A549 (cell line): ENCODE data around the gene XRCC2. TPM values are rescaled to one million over a fixed set of nuclear protein-coding genes. Genes with fewer than 3 reads are reported as not detected.

Experiments
- ATAC-seq, 2 experiments: fragments of 200-7000 bp in 1 of 2; fragments of >200 bp in 1 of 2; cut with Nextera tagmentation in 1 of 2; cut with Tn5 transposase in 1 of 2; 3 replicates each; pipeline versions ENCODE4 v1.8.0 to v1.9.1; 2018 to 2020; ENCODE audit warnings: mild to moderate bottlenecking in 1 of 2, moderate library complexity in 1 of 2
- CTCF ChIA-PET: fragments of 300-600 bp; sonication (Branson Sonifier 250); formaldehyde crosslinking; extraction: SDS; loops from one replicate; lab custom pipeline; 2021; ENCODE audit warnings: antibody characterized with exemption, inconsistent platforms; lab: Yijun Ruan, JAX
- POLR2A ChIA-PET: fragments of 350-600 bp; formaldehyde crosslinking; extraction: SDS; loops from one replicate; lab custom pipeline; 2021; ENCODE audit warnings: antibody characterized with exemption, inconsistent platforms; lab: Yijun Ruan, JAX
- DNase-seq, 2 experiments: peaks; one replicate each; pipeline versions ENCODE4 v3.0.0 to v3.0.0-alpha.2; 2011 to 2016; ENCODE audit warnings: low read depth in 1 of 2, low spot score in 1 of 2
- FAIRE-seq: peaks from 2 replicates; lab custom pipeline; 2011; peaks lifted over from hg19 to GRCh38; lab: Jason Lieb, UNC
- H3K27ac ChIP-seq, 2 experiments: fragments of >200 bp; sonication (Bioruptor Twin); formaldehyde crosslinking; 3 replicates each; pipeline ENCODE4 v1.5.1; 2016 to 2017
- H3K4me1 ChIP-seq: fragments of >200 bp; sonication (Bioruptor Twin); formaldehyde crosslinking; 3 replicates; pipeline ENCODE4 v1.6.1; 2016
- H3K4me2 ChIP-seq: fragments of >200 bp; sonication (Bioruptor Twin); formaldehyde crosslinking; 3 replicates; pipeline ENCODE4 v1.6.1; 2016
- H3K4me3 ChIP-seq: fragments of >200 bp; sonication (Bioruptor Twin); formaldehyde crosslinking; 3 replicates; pipeline ENCODE4 v1.5.1; 2016
- H3K9me3 ChIP-seq: fragments of >200 bp; sonication (Bioruptor Twin); formaldehyde crosslinking; 3 replicates; pipeline ENCODE4 v1.6.1; 2016
- BHLHE40 ChIP-seq: IDR thresholded peaks from 2 replicates; pipeline ENCODE4 v1.6.1; 2012; ENCODE audit warnings: low read depth, low read length, inconsistent platforms
- CBX8 ChIP-seq: fragments of 200-600 bp; sonication (generic); IDR thresholded peaks from 2 replicates; pipeline ENCODE4 v1.6.1; 2016
- E2F6 ChIP-seq: IDR thresholded peaks from 2 replicates; pipeline ENCODE4 v1.6.1; 2012; ENCODE audit warnings: low read depth, borderline replicate concordance
- ELK1 ChIP-seq: fragments of 150-350 bp; IDR thresholded peaks from 2 replicates; pipeline ENCODE4 v1.6.1; 2014; ENCODE audit warnings: low read depth, mild to moderate bottlenecking, low read length
- ESRRA ChIP-seq: fragments of 150-350 bp; IDR thresholded peaks from 2 replicates; pipeline ENCODE4 v1.6.1; 2014; ENCODE audit warnings: mild to moderate bottlenecking, low read length, borderline replicate concordance
- HDAC2 ChIP-seq: fragments of 200-600 bp; sonication (generic); IDR thresholded peaks from 2 replicates; pipeline ENCODE4 v1.6.1; 2016
- HEYL ChIP-seq: fragments of 250-450 bp; sonication (Bioruptor Pico); IDR thresholded peaks from 2 replicates; pipeline ENCODE4 v1.8.0; 2021; ENCODE audit warnings: mild to moderate bottlenecking, moderate library complexity
- HOXA7 ChIP-seq: fragments of 250-450 bp; sonication (Bioruptor Pico); IDR thresholded peaks from 2 replicates; pipeline ENCODE4 v1.5.0; 2020; ENCODE audit warnings: mild to moderate bottlenecking, moderate library complexity
- HOXB5 ChIP-seq: fragments of 250-450 bp; sonication (Bioruptor Pico); IDR thresholded peaks from 2 replicates; pipeline ENCODE4 v1.5.0; 2020; ENCODE audit warnings: mild to moderate bottlenecking, moderate library complexity
- KDM1A ChIP-seq: fragments of 200-600 bp; sonication (generic); IDR thresholded peaks from 2 replicates; pipeline ENCODE4 v1.6.1; 2016; ENCODE audit warnings: low read depth, mild to moderate bottlenecking
- MAFK ChIP-seq: fragments of 450-650 bp; IDR thresholded peaks from 2 replicates; pipeline ENCODE4 v1.6.1; 2014; ENCODE audit not compliant: partially characterized antibody
- NPAS2 ChIP-seq: fragments of 250-450 bp; sonication (Bioruptor Pico); IDR thresholded peaks from 2 replicates; pipeline ENCODE4 v1.8.0; 2022; ENCODE audit warnings: mild to moderate bottlenecking, moderate library complexity, borderline replicate concordance
- NR3C1 ChIP-seq: fragments of >200 bp; sonication (Bioruptor Twin); formaldehyde crosslinking; IDR thresholded peaks from 3 replicates; pipeline ENCODE4 v1.6.1; 2017
- PBX3 ChIP-seq: IDR thresholded peaks from 2 replicates; pipeline ENCODE4 v1.6.1; 2012
- RARB ChIP-seq: fragments of 250-450 bp; sonication (Bioruptor Pico); IDR thresholded peaks from 2 replicates; pipeline ENCODE4 v1.8.0; 2021; ENCODE audit warnings: mild to moderate bottlenecking, moderate library complexity
- RCOR1 ChIP-seq: fragments of 150-350 bp; IDR thresholded peaks from 2 replicates; pipeline ENCODE4 v1.6.1; 2014; ENCODE audit warnings: antibody characterized with exemption, low read length, low read depth
- RNF2 ChIP-seq: fragments of 200-600 bp; sonication (generic); IDR thresholded peaks from 2 replicates; pipeline ENCODE4 v1.6.1; 2016; ENCODE audit warnings: low read depth, mild to moderate bottlenecking, antibody characterized with exemption, moderate library complexity, borderline replicate concordance
- SMC3 ChIP-seq: fragments of >200 bp; sonication (Bioruptor Twin); formaldehyde crosslinking; IDR thresholded peaks from 3 replicates; pipeline ENCODE4 v1.6.1; 2018; ENCODE audit warnings: inconsistent platforms
- TP53 ChIP-seq: fragments of 250-450 bp; sonication (Bioruptor Pico); IDR thresholded peaks from 2 replicates; pipeline ENCODE4 v1.5.0; 2021; ENCODE audit warnings: mild to moderate bottlenecking, moderate library complexity
- USF2 ChIP-seq: fragments of 450-650 bp; IDR thresholded peaks from 2 replicates; pipeline ENCODE4 v1.6.1; 2014; ENCODE audit warnings: antibody characterized with exemption
- ZSCAN20 ChIP-seq: fragments of 250-450 bp; sonication (Bioruptor Pico); IDR thresholded peaks from 2 replicates; pipeline ENCODE4 v1.8.0; 2022; ENCODE audit warnings: mild to moderate bottlenecking, moderate library complexity
- WGBS: methylation state at CpG from one replicate; pipeline ENCODE4 v1.1.6; 2017; ENCODE audit errors: missing lambda C conversion rate; 5-methylcytosine and 5-hydroxymethylcytosine counted together
- polyA plus RNA-seq, 4 experiments: library from polyadenylated mRNA; depleted of rRNA in 3 of 4; stranded (reverse); fragments of >200 nt; fragmentation: RNase III in 1 of 4; extraction: RNeasy Plus Mini Kit Qiagen cat#74134 plus additional on column Dnase treatment in 1 of 4; gene quantifications; 2 replicates in 3 of 4; 3 replicates in 1 of 4; pipeline ENCODE4 v1.2.3, GENCODE V29; 2011 to 2017
- TF ChIP-seq, protein P1 (sequence below): IDR thresholded peaks from 2 replicates; pipeline ENCODE4 v1.6.1; 2012

Gene XRCC2
- polyA plus RNA-seq, 2 of the 4 experiments (the other 2 are of a cell fraction) = 12.3 to 13.1 TPM

DNA sequence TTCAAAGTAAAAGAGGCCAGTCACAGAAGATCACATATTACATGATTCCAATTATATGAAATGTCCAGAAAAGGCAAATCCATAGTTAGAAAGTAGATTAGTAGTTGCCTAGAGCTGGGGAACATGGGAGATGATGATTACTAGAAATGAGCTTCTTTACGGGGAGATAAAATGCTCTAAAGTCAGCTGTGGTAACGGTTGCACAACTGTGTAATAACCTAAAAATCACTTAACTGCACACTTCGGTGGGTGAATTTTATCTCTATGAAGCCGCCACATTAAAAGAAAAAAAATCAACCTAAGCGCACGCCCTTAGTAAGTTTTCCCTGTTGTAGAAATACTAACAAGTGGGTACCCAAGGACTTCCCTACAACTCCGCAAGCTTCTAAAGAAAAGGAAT, 15.9 kb downstream of the XRCC2 start (continued):
- no peak for TF ChIP-seq TP53 (CRISPR knock-in tag)

- TF ChIP-seq HEYL (CRISPR knock-in tag) (no peak), NPAS2 (CRISPR knock-in tag) (no peak), BHLHE40 (no peak), HOXB5 (no peak), SMC3 (no peak), ZSCAN20 (no peak), USF2 (no peak), HOXA7 (CRISPR knock-in tag) (no peak), RARB (CRISPR knock-in tag) (no peak), ESRRA (no peak), ELK1 (no peak), CBX8 (no peak), NR3C1 (no peak), RNF2 (no peak), E2F6 (no peak)
- TF ChIP-seq, protein P1, sequence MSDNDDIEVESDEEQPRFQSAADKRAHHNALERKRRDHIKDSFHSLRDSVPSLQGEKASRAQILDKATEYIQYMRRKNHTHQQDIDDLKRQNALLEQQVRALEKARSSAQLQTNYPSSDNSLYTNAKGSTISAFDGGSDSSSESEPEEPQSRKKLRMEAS = no peak
- H3K9me3 ChIP-seq = no peaks in the 10 kb centered on the region
- ChIA-PET POLR2A (no interaction called here), CTCF (interaction anchor here (0.6 kb wide), 1 partner anchor 10 kb away, joined by 3 read pairs; no protein-coding TSS in a partner anchor)
- H3K4me2 ChIP-seq = no peak overlapping the region
- 90% methylated on average over 4 of the region's 4 CpGs for WGBS
- no peak overlapping the region for H3K4me3 ChIP-seq
- H3K4me1 ChIP-seq = no peaks in the 10 kb centered on the region
- H3K27ac ChIP-seq = no peak overlapping the region
- no peak for DNase-seq
- FAIRE-seq = no peak
- ATAC-seq = no peak
These were observed 21.0 kb downstream of the XRCC2 start for GRCh38 chr7:152654971-152655370.

DNA sequence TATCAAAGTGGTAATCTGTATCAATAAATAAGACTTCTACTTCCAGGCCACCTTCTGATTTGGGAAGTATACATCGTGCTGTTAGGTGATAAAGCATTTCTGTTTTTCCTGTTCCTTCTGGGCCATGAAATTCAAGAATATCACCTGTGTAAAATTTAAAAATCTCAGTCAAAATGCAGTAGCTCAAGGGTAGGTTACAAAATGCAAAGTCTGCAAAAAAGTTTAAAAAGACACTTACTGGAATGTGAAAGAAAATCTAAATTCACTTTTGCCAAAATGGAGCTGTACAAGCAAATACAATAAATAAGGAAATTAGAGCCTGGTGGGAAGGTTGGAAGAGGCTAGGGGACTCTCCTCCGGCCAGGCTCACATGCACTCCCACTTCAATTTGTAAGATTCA, 26.7 kb downstream of the XRCC2 start:
- H3K4me3 ChIP-seq = no peak overlapping the region
- no peaks in the 10 kb centered on the region for H3K4me1 ChIP-seq
- no peak for DNase-seq
- H3K4me2 ChIP-seq = no peak overlapping the region
- no peak for TF ChIP-seq TP53 (CRISPR knock-in tag)
- no peak for TF ChIP-seq PBX3
- TF ChIP-seq MAFK = peak; percentile 81
- TF ChIP-seq RCOR1 = no peak
- no peak for TF ChIP-seq USF2
- no peak for TF ChIP-seq KDM1A
- TF ChIP-seq HDAC2 = no peak
- no peak for FAIRE-seq
- CTCF ChIA-PET = no interaction called here
- ATAC-seq = no peak
- H3K9me3 ChIP-seq = 0 out of 3 replicates have a peak, but pooled peaks cover 3% of the 10 kb centered on the region
- POLR2A ChIA-PET = no interaction called here
- no peak overlapping the region for H3K27ac ChIP-seq
- 91% methylated on average over 2 of the region's 2 CpGs for WGBS
